GM21825 (cell line): ENCODE measurements around the gene HNMT.
"Not testable (repeated sequence)": the region's sequence is repeated elsewhere in the genome, so short reads cannot be mapped to it uniquely, and the experiment has no call there.

Experiments used
- ATAC-seq: cut with Tn5 transposase; IDR thresholded peaks from one replicate; pipeline ENCODE4 v1.9.1; 2021; ENCODE audit warnings: mild to moderate bottlenecking, moderate library complexity; ENCODE audit not compliant: unreplicated experiment

HNMT gene

DNA sequence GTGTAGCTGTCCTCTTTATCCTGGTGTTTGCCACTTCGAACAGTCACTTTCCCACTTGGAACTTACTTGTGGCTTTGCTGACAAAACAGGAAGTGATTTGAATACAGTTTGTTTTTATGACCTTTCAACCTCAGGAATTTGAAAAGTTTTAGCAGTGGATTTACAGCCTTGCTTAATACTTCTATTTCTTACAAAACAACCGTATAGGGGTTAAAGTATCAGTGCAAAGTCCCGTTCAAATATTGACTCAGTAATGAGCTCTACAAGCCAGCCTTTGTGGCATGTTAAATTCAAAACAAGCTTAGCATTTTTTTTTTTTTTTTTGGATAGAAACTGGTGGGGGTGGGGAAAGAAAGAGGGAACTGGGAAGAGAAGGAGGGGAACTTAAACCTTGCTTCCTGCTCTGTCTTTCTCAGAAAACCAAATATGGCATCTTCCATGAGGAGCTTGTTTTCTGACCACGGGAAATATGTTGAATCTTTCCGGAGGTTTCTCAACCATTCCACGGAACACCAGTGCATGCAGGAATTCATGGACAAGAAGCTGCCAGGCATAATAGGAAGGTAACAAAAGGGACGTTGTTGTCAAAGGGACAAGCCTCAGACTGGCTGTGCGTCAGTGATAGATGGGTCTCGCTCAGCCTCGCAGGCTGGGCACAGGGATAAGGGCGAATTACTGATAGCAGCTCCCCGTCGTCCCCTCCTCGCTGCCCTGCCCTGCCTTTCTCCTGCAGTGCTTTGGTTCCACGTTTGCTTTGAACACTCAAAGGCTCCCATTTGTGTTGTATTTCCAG lies at the start of gene HNMT:
Gene HNMT, plus strand, starts transcription at position 408 of the 793 bp plus-strand sequence. Its CDS starts 19 bp downstream, at position 427.
- no peak for ATAC-seq

DNA sequence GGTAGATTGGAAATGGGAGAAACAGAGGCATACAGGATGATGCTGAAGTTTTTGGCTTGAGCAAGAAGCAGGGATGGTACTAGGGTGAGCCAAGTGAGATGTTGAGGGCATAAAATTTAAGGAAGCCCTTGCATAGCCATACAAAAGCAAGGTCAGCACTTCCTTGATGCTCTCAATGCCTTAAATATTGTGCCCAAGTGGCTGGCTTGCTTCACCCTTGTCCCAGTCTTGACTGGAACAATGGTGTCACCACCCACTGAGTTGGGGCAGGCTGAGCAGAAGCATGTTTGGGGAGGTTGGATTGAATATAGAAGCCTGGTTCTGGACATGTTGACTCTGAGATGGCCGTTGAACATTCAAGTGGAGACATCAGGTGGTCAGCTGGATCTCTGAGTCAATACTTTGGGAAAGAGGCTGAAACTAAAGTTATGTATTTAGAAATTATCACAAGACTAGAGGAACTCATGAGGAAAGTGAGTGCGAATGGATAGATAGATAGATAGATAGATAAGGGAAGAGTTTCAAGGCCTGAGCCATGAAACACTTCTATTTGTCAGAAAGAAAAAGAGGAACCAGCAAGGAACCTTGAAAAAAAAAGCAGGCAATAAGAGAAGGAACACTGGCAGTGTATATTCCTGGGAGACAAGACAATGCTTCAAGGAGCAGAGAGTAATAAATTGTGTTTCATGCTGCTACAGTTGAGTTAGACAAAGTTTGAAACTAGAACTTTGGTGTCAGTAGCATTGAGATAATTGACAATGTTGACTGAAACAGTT lies 43.0 kb upstream of the HNMT start:
- no peak for ATAC-seq

DNA sequence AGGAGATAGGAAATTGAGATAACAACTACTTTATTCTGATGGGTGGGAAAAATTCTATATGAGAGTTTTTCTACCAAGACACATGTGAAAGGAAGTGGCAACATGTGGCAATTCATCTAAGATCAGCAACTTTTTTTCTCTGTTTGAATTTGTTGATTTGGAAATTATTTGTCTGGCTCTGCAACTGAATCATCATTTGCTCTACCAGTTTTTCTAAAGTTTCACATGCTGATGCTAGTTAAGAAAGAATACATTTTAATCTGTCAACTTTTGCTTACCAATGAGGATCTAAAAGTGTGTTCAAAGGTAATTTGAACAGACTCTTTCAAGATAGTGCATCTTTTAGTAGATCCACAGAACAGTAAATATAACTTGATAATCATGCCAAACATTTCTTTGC lies 42.1 kb upstream of the HNMT start:
- not testable (repeated sequence) for ATAC-seq

DNA sequence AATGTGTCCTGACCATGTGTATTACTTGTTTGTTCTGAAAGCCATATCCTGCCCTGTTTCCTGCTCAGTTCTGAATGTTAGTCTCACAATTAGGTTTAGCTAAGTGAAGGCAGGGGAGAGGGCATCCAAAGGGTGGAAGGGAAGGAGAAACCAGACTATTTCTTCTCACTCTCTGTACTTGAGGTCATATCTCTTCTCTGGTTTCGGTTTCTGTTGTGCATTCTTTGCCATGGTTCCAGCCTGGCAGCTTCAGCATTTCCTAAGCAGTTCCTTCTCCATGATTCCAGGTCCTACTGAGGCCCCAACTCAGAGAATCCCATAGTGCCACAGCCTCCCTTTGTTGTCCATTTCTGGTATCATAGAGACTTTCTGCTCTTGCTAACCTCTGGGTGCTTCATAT lies 40.3 kb upstream of the HNMT start:
- no peak for ATAC-seq

DNA sequence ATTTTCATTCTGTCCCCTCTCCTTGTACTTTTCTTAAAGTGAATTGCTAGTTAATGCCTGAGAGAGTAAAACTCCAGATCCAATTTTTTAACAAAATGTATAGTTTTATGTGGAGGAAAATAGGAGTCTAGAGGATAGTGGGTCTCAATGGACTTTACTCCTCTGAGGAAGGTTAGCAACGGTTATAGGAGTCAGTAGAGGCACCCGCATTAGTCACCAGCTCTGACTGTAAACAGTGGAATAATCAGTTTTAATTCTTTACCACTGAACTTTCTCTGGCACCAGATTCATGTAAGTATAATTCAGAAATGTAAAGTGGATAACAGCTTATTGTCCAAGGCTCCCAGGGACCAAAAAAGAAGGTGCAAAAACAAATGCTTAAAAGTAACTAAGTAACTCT lies 38.7 kb upstream of the HNMT start:
- ATAC-seq: no peak

DNA sequence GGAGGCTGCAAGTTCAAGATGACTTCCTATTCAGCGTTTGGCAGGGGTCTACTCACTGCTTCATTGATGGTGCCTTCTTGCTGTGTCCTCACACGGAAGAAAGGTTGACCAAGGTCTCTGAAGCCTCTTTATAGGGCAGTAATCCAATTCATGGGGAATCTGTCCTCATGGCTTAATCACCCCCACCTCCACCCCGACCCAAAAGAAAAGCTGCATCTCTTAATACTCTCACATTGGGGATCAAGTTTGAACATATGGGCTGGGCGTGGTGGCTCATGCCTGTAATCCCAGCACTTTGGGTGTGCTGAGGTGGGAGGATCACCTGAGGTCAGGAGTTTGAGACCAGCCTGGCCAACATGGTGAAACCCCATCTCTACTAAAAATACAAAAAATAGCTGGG lies 36.4 kb upstream of the HNMT start:
- no peak for ATAC-seq

DNA sequence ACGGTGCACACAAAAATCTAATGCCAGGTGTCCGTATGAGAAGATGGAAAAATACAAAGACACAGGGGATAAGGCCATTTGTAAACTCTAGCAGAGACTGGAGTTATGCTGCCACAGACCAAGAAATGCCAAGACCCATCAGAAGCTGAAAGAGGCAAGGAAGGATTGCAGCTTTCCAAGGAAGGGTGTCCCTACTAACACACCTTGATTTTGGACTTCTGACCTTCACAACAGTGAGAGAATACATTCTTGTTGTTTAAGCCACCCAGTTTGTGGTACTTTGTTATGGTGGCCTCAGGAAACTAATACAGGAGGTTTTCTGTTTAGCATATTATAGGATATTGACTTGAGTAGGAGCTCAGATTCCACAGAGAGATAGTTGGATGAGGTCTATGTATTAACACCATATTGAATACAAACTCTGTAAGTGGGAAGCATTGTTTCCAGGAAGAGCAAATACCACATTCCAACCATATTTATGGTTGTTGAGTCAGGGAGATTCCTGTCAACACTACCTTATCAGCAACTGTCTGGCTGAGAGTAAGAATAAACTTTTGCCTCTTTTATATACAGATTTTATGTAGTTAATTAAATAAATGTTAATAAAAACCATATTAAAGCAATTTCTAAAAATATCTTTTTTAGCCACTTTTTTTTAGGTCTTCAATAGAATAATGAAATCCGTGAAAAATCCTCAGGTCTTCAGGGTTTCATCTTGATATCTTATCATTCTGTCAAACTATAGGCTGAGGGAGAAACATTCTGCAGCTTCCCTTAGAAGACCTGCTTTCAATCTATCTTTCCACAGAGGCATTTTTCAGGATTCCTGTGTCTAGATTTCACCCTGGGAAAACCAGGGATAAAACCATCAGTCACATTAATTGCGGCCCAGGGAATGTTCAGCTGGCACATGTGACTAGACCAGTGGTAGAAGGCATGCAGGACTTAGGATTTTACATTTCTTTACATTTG lies 35.4 kb upstream of the HNMT start:
- no peak for ATAC-seq

DNA sequence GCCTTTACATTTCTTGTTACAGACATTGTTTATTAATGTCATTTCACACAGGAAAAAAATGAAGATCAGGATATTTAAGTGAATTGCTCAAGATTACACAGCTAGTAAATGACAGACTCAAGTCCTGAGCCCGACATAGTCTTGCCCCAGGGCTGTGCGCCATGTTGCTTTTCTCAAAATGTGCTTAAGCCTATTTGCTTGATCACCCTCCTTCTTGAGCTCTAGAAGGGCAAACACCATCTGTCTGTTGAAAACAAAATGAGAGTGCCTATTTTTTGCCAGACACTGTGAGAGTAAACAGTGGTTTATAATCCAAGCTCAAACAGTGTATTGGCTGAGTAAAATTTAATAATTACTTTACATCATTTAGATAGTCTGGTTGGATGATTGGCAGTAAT lies 34.8 kb upstream of the HNMT start:
- ATAC-seq: no peak

DNA sequence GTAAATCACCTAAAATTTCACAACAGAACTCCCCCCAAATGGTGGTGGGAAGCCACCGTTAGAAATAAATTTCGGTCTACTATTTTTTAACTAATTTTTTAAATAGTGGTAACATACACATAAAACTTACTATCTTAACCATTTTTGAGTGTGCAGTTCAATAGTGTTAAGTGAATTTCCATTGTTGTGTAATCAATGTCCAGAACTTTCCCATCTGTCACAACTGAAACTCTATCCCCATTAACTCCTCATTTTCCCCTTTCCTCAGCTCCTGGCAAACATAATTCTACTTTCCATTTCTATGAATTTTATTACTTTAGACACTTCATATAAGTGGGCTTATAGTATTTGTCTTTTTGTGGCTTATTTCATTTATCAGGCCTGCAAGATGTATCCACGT lies 34.1 kb upstream of the HNMT start:
- no peak for ATAC-seq

DNA sequence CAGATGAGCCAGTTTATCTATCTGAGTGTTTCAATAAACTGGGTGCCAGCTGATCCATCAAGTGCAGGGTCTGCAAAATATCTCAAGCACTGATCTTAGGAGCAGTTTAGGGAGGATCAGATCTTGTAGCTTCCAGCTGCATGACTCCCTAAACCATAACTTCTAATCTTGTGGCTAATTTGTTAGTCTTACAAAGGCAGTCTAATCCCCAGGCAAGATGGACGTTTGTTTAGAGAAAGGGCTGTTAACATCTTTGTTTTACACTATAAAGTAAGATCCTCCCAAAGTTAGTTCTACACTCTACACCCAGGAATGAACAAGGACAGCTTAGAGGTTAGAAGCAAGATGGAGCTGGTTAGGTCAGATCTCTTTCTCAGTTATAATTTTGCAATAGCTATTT lies 28.7 kb upstream of the HNMT start:
- ATAC-seq: no peak

DNA sequence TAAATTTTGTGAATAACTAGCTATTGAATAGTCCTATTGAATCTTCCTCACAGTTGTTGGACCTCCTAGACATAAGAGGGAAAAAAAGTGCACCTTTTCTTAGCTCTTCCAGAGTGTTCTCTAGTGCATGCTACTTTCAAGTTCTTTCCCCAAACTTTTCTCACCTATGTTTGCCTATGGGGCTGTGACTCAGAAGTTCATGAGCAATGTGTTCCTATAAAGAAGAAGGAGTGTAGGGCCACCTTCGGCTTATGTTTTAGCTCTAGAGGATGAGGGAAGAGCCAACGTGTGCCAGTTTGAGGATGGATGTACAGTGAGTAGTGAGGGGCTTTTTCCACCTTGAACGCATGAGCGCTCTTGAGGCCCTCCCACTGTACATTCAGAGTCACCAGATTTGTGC lies 27.0 kb upstream of the HNMT start:
- ATAC-seq: no peak

DNA sequence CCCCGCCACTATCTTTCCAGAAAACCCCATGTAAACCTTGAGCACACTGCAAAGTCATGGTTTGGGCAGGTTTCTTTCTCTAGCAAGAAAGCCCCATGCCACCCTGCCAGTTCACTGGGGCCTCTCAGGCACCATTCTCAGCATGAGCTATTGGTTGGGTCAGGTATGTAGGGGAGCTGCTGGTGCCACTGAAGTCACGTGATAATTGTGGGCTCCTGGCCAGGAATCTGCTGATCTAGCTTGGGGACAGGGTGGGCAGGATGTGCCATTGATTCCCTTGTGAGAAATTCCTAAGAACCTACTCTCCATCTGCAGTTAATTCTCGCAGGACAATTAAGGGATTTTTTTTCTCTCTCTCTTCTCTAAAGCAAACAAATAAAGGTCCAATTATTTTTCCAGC lies 26.5 kb upstream of the HNMT start:
- no peak for ATAC-seq

DNA sequence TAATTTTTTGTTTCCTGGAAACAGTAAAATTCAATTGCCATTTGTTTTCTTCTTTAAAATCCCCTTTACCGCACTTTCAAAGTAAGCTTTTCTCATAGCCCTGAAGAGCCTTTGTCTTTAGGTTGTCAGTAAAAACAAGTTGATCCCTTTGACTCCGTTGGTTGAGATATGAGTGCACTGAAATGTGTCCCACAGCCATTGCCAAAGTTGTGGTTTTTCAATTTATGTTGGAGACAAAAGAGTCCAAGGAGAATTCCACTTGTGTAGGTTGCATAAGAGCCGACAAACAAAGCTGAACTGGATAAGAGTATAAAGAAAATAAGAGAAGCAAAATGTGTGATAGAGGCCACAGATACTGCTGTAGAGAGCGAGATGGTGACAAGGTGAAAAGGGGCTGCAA lies 26.1 kb upstream of the HNMT start:
- ATAC-seq: no peak

DNA sequence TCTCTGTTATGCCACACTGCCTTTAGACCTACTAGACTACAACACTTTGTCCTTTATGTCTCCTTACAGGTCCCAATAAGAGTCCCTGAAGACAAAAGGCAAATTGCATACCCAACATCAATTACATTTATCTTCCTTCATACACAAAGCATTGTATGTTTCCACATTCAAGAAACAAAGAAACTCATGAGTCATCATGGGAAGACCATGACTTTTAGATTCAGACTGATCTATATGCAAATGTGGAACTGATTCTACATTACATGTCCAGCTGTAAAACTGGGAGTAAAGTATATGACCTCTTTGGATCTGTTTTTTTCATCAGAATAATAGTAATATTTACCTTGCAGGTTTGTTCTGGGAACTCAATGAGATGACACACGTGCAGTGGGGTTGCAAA lies 25.2 kb upstream of the HNMT start:
- ATAC-seq: no peak

DNA sequence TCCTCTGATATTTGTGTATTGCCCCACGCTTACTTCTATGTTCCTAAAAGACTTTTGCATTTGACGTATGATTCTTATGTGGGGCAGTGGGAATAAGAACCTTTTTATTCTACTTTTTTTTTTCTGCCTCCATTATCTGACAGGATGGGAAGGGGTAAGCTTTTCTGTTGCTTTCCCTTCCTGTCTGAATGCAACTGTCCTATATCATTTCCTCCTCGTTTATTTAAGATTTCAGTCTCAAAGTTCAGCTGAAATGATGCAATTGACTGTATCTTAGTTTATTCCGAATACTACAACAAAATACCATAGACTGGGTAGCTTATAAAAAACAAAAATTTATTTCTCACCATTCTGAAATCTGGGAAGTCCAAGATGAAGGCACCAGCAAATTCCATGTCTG lies 24.1 kb upstream of the HNMT start:
- no peak for ATAC-seq

DNA sequence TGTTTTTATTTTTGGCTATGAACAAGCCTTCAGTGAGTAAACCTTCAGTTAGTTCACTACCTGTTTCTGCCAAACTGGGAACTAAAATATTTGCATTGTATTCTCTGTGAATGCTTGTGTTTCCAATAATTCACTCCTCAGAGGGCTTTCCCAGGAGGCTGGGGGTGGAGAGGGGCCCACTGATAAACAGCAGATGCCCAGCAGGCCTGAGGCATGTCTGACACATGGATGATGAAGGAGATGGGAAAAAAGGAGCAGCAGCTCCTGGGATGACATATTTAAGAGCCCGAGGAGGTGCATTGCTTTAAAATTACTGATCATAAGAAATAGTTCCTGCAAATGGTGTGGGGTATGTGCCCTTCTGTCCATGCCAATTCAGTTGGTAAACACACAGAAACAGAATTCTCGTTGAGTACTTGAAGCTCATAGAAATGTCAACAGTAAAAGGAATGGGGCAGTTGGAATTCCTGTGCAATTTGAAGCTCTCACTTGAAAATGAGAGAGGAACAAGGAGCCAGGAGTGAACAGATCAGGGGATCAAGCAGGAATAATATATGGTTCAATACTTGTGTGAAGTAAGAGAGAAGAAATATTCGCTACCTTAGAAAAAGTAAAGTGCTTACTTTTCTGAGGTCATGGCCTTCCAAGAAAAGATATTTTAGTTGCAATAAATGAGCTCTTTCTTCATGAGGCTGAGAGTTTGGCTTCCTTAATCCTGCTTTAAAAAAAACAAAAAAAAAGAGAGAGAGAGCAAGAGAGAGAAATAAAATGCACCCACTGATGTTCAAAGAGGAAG lies 22.0 kb upstream of the HNMT start:
- ATAC-seq: no peak

DNA sequence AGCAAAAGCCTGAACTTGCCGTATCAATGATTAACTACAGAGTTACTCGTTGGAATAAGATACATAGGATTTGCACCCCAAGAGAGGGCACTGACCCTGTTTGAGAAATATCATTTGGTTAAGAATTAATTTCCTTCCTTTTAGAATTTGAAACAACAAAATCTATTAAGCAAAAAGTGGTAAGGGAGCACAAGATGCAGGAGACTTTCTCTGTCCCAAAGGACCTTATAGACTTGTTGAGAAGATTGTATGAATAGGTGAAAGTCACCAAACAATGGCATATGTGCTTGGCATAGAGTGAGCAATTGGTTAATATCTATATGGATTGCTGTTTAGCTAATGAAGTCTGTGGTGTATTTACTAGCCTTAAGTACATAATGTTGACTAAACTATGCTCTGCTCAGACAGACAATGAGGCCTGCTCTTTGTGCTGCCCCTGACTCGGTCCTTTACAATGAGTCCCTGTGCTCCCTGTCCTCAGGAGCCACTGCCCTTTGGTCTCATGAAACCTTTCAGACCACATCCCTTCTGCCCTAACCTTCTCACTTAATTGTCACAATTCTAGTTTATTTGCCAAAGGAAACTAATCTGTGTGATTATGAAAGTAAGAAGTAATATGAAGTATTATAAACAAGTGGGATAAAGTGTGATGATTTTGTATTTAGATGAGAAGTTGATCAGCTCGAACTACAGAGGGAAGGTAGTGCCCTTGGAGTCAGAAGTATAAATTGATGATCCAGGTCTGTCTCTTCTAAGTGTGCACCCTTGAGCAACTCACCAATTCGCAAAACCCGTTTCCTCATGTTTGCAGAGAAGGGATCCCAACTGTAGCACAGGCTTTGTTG lies 21.2 kb upstream of the HNMT start:
- ATAC-seq: no peak

DNA sequence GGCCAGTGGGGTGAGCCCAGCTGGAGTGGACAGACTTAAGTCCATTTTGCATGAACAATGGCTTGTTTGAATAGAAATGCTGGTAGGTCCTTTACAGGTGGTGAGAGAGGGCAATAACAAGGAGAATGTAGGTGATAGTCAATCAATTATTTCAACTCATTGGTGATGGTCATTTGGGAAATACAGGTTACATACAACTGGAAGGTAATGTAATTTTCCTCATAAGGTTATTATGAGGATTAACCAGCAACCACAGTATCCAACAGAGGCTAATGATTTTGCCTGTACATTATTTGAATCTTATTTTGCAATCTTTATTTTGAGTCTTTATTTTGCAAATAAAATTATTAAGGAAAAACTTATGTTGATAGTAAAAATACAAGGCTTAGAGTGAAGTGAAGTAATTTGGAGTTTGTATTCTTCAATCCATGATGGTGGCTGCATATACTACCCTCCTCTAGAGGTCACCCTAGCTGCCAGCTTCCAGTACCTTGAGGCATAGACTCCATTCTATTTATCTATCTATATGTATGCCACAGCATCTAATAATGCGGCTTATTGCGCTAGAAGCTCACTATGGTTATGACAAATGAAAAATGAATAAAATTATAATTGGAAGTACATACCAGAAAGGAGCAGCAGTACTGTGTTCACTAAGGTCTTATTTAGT lies 20.5 kb upstream of the HNMT start:
- ATAC-seq: no peak

DNA sequence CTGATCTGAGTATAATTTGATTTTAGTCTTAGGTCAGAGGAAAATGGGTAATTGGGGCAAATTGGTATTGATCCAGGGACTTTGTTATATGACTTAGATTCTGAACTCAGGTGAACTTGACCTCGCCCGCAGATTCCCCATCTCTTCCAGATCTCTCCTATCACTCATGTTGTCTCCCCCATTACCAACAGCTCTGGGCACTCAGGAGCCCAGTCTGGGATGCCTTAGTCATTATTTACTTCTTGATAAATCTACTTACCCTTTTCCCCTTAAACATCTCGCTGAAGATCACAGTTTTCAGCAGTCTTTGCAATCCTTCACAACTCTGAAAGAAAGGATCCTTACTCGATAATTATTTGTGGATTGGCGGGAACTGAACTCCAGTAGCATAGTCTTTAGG lies 19.6 kb upstream of the HNMT start:
- ATAC-seq: no peak
